ENCODE results near the gene CORO7.

Gene CORO7

DNA sequence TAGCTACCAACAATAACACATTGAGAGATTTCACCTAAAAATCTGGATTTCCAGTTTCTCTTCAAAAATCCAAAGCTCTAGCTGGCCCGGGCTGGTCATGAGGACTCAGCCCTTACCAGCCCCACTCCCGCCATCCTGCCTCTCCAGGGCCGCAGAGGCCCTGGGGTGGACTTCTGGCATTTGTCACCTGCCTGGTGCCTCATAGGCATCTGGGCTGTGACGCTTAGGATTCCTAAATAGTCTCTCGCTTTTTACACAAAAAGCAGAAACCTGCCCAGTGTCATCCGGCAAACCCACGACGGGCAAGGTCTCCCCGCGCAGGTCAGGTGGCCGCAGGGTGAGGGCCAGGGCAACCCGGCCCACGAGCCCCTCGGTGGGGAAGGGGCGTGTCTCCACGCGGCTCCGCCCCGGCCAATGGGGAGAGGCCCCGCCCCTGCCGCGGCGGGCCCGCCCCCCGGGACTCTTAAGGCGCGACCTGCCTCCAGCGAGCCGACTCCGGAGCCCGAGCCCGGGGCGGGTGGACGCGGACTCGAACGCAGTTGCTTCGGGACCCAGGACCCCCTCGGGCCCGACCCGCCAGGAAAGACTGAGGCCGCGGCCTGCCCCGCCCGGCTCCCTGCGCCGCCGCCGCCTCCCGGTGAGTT is 44.9 kb downstream of the CORO7 start, which contains the start of gene VASN:
VASN (plus strand) TSS at position 492 of the 644 bp plus-strand sequence. CDS start 9,030 bp downstream, outside the sequence.
- peak; percentile 98 for DNase-seq (ENCODE audit: low spot score)

DNA sequence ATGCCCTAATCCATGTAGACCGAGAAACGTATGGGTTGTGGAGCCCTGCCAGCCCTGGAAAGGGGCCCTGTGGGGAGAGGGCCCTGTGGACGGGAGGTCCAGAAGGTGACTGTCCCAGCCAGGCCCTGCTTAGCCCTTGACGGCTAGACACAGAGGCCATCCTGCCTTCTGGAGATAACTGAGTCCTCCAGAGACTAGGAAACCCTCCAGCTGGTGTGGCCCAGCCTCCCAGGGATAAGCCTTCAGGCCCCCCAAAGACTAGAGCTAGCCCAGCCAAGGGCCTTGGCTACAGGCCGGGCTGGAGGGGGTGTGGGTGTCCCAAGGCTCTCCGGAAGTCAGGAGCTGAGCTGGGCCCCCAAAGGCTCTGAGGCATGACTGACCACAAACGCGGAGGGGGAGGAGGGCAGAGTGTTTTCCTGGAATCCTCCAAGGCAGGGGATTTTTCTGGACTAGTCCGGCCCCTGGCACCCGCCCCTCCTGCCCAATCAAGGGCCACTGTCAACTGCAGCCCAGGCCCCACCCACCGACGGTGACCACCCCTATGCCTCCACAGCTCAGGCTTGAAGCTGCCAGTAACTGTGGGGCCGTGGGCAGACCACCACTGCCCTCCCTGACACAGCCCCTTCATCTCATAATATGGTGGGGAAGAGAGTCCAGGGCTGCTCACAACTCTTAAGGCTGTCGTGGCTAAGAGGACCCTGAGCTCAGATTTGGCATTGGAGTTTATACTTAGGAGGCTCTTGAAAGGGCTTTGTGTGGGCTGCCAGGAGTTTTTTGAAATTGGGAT is 45.6 kb downstream of the CORO7 start:
- DNase-seq (ENCODE audit: low spot score), result no peak

DNA sequence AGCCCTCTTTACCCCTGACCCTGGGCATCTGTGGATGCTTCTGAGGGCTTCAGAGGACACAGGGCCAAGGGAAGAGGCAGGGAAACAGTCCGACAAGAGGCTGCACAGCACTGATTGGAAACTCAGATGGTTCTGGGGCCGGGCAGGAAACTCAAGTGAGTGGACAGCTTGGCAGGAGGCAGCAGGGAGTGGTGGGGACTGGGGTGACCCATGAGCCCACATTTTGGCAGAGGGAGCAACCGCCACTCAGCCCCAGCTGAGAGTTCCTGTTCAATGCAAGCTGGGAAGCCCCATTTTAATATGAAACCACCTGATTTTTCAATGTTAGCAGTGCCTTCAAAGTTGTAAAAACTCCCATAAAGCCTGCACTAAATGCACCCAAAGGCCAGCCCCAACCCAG is 46.2 kb downstream of the CORO7 start:
- no peak for DNase-seq (ENCODE audit: low spot score)

DNA sequence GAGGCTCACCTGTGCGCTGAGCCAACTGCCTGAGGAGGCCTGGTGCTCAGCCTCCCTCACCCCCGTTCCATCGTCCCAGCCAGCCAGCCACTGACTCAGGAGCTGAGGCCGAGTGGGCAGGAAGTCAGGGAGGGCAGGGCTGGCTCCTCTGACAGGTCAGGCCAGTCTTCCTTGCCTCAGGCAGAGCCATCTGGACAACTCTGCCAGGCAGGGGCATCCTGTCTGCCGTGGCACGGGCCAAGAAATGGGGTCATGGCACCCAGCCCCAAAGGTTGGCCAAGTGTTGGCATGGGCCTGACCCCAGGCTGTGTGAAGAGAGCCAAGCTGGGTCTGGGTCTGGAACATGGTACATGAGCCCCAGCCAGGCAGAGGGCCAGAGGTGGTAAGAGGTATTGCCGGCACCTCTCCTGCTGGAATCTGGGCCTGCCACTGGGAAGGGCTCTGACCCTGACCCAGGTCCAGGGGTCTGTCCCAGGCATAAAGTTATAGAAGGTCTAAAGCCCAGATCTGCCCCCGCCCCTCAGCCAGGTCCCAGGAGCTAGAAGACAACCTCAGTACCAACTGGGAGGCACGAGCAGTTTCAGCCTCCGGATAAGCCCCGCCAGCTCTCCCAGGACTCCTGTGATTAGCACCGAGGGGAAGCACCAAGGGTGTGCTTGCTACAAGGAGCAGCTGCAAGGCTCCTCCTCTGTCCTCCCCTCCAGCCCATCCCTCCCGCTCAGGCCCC is 47.2 kb downstream of the CORO7 start:
- DNase-seq (ENCODE audit: low spot score), result no peak

DNA sequence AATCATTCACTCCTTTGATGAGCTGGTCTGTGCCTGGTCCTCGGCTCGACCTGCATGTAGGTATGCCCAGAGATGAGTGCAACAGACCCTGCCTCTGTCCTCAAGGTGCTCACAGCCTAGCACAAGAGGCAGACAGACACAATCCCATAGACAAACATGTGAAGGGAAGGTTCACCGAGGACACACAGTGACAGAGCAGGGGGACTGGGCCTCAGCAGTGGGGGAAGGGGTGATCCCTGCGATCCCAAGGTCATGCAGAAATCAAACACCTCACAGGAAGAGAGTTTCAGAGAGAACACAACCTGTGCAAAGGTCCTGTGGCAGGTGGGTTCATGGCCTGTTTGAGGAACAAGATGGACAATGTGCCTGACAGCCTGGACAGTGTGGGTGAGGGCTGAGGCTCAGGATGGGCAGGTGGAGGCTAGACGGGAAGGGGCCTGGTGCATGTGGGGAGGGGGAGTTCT is 49.0 kb downstream of the CORO7 start:
- no peak for DNase-seq (ENCODE audit: low spot score)

DNA sequence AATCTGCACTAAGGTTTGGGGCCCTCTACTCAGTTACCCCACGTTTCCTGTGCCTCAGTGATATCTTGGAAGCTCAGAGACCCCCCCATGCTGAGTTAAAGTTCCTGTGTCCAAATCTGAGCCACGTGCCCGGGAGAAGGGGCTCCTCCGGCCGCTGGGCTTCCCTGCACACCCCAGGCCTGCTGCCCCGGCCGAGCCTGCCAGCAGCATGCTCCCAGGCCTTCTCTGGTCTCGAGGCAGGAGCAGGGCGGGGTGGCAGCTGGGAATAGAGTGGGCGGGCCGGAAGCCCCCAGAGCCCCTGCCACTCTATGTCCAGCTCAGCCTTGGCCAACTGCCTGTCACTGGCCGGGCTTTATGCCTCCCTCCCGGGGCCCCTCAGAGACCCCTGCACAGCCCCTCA is 50.4 kb downstream of the CORO7 start:
- DNase-seq (ENCODE audit: low spot score), result no peak

DNA sequence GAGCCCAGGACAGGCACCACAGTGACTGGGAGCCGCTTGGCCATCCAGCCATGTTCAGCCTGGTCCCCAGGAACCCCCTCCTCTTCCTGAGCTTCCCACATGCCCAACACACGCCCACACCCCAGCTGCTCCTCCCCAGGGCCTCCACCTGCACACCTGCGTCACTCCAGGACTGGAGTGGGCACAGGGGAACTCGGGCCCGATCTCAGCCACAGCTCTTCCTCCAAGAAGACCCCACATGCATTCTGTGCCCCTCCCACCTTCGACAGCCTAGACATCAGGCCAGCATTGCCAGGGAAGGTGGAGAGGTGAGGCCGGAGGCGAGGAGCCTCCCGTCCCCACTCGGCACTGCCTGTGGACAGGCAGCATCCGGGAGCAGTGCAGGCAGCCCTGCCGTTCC is 50.8 kb downstream of the CORO7 start:
- DNase-seq (ENCODE audit: low spot score), result no peak

DNA sequence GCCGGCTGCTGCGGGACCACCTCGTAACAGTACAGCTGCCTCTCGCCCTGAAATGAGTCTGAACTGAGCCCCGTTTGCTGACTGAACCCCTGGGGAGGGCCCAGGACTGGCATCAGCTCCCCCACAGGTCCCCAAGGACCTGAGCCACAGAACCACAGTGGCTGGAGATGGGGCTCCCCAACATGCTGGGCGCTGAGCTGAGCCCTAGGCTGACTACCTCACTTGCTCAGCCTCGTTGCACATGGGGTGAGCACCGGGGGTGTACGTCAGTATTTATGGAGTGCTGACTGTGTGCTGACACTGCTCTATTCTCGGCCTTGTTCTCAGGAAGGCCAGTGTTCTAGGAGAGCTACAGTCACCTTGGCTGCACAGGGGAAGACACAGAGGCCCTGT is 51.4 kb downstream of the CORO7 start:
- DNase-seq (ENCODE audit: low spot score), result no peak

DNA sequence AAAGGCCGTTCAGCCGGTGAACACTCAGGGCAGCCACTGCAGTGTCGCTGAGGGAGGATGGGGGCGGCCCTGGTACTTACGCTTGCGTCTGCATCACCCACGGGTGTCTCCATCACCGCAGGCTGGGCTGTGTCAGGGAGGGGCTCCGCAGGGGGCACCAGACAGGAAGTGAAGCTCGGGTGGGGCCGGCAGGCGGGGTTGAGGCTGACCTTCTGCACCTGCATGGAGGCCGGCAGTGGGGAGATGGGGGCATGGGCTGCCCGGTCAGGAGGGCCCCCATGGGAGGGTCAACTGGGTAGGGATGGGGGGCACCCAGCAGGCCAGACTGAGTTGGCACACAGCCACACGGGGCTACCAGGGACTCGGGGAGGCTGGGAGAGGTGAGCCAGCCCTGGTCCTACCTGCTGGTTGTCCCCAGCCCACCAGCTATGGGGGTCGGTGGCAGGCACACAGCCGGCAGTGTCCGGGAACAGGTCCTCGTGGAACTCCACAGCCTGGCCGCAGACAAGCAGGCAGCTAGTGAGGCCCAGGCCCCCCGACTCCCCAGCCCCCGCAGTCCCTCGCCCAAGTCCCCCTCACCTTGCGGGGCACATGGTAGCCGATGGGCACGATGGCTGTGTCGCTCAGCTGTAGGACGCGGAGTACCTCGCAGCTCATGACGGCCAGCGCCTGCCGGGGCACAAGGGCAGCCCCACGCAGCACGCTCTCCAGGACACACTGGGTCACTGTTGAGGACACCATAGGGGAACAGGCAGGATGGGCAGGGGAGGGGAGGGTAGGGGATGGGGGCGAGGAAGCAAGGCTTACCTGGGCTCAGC is 52.0 kb downstream of the CORO7 start:
- no peak for DNase-seq (ENCODE audit: low spot score)

DNA sequence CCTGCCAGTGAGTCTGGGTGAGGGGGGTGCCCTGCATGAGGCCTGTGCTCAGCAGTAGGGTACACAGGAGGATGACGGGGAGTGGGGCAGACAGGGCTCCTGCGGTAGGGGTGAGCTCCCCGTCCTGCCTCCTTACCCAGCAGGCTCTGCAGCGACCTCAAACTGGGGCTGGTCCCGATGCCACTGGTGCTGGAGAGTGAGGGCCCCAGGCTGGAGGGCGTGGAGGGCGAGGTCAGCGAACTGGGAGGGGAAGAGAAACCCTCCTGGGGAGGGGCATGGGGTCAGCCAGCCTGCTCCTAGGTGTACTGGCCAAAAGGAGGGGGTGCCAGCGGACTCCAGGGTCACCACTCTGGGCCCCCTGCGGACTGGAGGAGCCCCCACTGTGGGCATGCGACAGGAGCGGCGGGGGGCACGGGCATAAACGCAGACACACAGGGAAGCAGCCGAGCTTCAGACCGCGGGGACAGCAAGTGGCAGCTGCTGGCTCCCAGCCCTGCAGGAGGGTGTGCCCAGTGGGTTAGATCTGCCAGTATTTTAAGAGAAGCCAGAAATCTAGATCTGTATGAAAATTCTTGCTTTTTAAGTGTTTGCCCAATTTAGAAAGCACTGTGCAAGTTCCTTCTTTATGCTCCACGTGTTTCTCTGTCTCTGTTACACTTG is 53.8 kb downstream of the CORO7 start:
- DNase-seq (ENCODE audit: low spot score), result no peak

DNA sequence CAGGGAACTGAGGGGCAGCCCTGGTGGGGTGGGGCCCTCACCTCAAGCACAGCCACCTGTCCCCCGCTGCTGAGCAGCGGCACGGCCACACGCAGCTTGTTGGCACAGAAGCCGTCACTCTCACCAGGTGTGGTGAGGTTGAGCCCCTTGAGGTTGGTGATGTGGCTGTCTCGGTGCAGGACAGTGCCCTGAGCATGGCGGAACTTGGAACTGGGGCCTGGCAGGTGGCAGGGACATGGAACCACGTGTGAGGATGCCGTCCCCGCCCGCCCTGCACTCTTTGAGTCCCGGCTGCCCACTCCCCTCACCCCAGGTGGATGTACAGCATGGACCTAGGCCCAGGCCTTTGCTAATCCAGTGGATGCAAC is 54.5 kb downstream of the CORO7 start:
- DNase-seq (ENCODE audit: low spot score), result no peak

DNA sequence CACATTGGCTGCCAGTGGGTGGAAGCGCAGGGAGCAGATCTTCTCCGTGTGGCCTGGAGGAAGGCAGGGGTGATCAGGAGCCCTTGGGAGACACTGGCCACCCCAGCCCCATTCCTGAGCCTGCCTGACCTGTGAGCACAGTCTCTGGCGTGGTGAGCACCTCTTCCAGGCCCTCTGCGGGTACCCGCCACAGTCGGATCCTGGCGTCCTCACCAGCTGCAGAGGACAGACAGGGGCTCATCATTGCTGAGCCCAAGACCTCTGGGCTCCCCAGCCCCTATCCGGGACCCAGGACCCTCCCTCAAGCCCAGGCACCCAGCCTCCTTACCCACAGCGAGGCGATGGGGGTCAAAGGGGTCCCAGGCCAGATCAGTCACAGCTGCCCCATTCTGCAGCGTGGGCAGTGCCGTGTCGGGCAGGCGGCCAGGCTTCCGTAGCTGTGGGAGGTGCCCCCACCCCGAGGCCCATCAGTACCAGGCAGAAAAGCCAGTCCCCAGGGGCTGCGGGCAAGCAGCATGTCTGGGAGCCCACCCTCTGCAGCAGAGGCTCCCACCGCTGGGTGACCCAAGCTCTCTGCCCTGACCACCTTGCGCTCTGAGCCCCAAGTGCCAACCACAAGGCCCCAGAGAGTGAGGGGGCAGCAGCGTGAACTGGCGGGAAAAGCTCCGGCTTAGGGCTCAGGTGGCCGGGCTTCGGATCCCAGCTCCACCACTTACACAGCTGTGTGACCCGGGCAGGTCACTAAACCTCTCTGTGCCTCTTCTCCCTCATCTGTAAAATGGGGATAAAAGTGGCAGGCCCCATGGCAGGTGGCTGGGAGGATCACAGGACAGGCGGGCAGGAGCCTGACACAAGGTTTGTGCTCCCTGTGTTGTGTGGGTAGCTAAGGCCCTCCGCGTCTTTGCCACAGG is 55.1 kb downstream of the CORO7 start:
- no peak for DNase-seq (ENCODE audit: low spot score)

DNA sequence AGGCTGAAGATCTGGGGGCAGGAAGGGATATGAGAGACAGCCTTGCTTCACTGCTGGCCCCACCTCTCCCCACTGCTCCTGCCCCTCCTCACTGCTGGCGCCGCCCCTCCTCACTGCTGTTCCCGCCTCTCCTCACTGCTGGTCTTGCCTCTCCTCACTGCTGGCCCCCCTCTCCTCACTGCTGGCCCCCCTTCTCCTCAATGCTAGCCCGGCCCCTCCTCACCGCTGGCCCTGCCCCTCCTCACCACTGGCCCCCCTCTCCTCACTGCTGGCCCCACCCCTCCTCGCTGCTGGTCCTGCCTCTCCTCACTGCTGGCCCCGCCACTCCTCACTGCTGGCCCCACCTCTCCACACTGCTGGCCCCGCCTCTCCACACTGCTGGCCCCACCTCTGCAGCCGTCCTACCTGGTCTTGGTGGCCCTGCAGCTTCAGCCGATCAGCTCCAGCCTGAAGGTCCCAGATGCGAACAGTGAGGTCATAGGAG is 55.8 kb downstream of the CORO7 start:
- DNase-seq (ENCODE audit: low spot score), result peak; percentile 75

DNA sequence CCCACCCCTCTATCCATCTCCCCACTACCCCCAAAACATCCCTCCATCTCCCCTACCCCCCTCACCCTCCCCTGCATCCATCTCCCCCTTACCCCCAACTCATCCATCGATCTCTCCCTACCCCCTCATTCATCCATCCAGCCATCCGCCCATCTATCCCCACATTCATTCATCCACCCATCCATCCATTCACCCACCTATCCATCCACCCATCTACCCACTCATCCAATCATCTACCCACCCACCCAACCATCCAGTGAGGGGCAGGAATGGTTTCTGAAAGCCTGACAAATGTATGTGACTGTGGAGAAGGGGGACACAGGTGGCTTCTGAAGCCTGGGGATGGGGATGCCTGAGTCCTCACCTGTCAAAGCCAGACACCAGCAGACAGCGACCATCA is 56.5 kb downstream of the CORO7 start:
- DNase-seq (ENCODE audit: low spot score), result no peak

DNA sequence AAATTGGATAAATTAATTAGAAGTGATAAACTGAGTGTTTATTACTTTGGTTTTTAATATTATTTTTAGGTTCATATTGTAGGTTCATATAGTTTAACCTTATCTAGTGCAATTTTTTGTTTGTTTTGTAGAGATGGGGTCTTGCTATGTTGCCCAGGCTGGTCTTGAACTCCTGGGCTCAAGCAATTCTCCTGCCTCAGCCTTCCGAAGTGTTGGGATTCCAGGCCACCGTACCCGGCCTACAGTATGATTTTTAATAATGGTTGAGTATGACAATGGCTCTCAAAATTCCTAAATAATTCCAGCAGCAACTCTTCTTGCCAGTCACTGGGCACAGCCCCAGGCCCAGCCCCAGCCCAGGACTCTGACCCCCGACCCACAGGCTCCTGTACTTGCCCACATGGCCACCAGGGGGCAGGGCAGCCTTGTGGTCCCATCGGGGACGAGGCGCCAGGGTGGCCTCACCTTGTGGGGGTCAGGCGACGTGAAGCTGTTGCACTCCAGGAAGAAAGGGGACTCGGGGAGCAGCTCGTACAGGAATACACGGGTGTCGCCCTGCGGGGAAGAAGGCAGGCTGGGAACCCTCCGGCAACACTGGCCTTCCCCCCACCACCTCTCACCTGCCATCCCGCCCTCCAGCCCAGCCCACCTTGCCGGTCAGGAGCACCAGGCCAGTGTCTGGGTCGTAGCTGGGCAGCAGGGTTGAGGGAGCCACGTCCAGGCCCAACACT is 57.4 kb downstream of the CORO7 start:
- peak; percentile 93 for DNase-seq (ENCODE audit: low spot score)

DNA sequence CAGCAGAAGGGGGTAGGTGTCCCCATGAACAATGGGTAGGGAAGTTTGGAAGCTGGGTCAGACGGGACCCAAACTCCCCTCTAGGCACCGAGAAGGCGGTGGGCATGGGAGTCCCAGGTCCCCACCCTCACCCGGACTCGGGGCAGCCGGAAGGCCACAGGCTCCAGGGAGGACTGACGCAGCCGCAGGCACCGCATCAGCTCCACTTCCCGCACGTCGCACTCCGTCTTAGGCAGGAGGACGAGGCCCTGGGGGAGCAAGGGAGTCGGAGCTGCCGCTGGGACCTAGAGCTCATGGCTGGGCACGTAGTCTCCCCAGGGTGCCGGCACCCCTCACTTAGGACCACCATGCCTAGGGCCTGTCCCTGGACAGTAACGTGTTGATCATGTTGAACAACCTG is 58.2 kb downstream of the CORO7 start:
- DNase-seq (ENCODE audit: low spot score), result no peak

DNA sequence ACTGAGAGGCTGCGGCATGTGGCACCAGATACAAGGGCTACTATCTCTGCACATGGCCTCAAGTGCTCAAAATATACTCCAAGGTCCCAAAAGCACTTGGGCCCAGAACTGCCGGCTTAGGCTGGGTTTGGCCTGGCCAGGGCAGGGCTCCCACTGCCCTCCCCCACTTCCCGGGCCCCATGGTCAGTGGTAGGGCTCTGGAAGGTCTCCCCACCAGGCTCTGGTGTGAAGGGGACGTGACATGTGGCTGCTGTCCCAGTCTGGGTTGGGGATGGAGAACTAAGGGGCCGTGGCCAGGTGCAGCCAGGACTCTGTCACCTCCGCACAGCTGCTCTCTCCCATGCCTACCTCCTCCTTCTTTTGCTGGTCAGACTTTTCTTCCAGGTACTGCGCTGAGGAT is 59.6 kb downstream of the CORO7 start:
- no peak for DNase-seq (ENCODE audit: low spot score)

DNA sequence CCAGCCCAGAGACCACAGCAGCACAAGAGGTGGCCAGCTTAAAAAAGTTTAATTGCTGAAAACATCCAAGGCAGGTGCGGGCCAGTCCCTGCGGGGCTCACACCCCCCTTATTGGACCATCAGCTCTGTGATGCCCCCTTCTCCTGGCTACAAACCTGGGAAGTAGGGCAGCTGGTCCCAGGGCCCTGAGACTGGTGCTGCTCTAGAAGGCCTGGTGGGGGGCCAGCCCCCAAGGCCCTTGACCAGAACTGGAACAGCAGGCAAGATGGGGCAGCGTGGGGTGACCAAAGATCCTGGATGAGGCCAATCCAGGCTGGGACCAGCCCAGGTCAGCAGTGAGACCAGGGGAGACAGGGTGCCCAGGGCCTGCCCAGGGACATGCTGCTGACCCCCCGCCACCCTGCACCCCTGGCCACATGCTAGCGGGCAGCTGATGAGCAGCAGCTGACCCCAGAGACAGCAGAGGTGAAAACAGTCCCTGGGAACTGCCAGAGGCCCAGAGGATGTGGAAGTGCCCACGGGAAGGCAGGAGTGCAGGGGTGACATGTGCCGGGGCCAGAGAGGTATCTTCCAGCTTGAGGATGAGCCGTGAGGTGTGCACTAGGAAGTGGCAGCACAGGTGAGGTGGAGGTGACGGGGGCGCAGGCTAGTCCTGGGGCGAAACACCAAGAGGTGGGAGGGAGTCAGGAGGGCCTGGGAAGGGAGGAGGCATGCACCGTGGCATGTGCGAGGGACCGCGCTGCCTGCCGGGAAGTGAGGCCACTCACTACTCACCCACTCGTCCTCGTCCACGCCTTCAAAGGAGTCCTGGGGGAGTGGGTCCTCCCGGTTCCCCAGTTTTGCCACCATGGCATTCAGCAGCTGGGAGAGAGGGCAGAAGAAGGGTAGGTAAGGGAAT is 61.6 kb downstream of the CORO7 start:
- no peak for DNase-seq (ENCODE audit: low spot score)

DNA sequence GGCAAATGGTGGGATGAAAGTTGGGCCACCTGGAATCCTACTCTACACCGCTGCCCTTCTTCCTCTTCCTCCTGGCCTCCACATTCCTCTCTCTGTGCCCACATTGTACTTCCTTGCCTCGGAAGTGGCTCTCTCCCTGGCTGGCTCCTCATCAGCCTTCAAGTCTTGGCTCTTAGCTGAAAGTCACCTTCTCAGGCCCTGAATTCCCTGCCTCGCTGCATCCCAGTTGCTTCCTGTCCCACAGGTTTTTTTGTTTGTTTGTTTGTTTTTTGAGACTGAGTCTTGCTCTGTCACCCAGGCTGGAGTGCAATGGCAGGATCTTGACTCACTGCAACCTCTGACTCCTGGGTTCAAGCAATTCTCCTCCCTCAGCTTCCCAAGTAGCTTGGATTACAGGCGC is 62.7 kb downstream of the CORO7 start:
- DNase-seq (ENCODE audit: low spot score), result no peak

All from iPS-NIHi11 (cell line).